Neural cell (in vitro differentiated cells): Measurements from ENCODE around the gene RAD51B. TPM values are rescaled to one million over a fixed set of nuclear protein-coding genes. Genes with fewer than 3 reads are reported as not detected.

Experiments
- H2AFZ ChIP-seq: fragments of 200-600, 300-800 bp; sonication (generic), shearing (Covaris generic); 2 replicates; pipeline ENCODE4 v1.6.0; 2014; ENCODE audit warnings: low read depth, mild to moderate bottlenecking, antibody characterized with exemption, low read length, moderate library complexity
- H3F3A ChIP-seq: fragments of 200-600 bp; shearing (Covaris generic); 2 replicates; pipeline ENCODE4 v1.6.1; 2016; ENCODE audit warnings: mild to moderate bottlenecking, moderate library complexity, mixed read lengths, antibody characterized with exemption, low read length; ENCODE audit not compliant: insufficient read depth, poor library complexity, severe bottlenecking
- H3K27ac ChIP-seq: fragments of 200-600, 300-800 bp; sonication (generic), shearing (Covaris generic); 2 replicates; pipeline ENCODE4 v1.5.1; 2014; ENCODE audit warnings: mild to moderate bottlenecking, low read length, moderate library complexity
- H3K27me3 ChIP-seq: fragments of 300-800, 200-600 bp; sonication (generic), shearing (Covaris generic); 2 replicates; pipeline ENCODE4 v1.6.0; 2014; ENCODE audit warnings: mild to moderate bottlenecking, low read depth, low read length, moderate library complexity; ENCODE audit not compliant: insufficient read depth
- H3K36me3 ChIP-seq: fragments of 300-800, 200-600 bp; sonication (generic), shearing (Covaris generic); 2 replicates; pipeline ENCODE4 v1.5.1; 2014; ENCODE audit warnings: mild to moderate bottlenecking, antibody characterized with exemption, low read length, moderate library complexity; ENCODE audit not compliant: insufficient read depth
- H3K4me2 ChIP-seq: fragments of 300-800, 200-600 bp; sonication (generic), shearing (Covaris generic); 2 replicates; pipeline ENCODE4 v1.6.0; 2014; ENCODE audit warnings: mild to moderate bottlenecking, low read length
- H3K4me3 ChIP-seq: fragments of 300-800, 200-600 bp; sonication (generic), shearing (Covaris generic); 2 replicates; pipeline ENCODE4 v1.5.1; 2014; ENCODE audit warnings: mild to moderate bottlenecking, low read length, moderate library complexity
- H3K79me2 ChIP-seq: fragments of 200-600 bp; shearing (Covaris generic); replicated peaks from 2 replicates; pipeline ENCODE4 v1.6.0; 2014; ENCODE audit warnings: mild to moderate bottlenecking, low read length, moderate library complexity; ENCODE audit not compliant: insufficient read depth
- H3K9ac ChIP-seq: fragments of 300-800, 200-600 bp; sonication (generic), shearing (Covaris generic); 2 replicates; pipeline ENCODE4 v1.6.1; 2016; ENCODE audit warnings: mild to moderate bottlenecking, low read length, mixed read lengths
- H3K9me2 ChIP-seq: fragments of 200-600 bp; shearing (Covaris generic); 2 replicates; pipeline ENCODE4 v1.6.1; 2016; ENCODE audit warnings: mild to moderate bottlenecking, low read length, mixed read lengths; ENCODE audit not compliant: insufficient read depth
- H3K9me3 ChIP-seq: fragments of 200-600, 300-800 bp; sonication (generic), shearing (Covaris generic); 2 replicates; pipeline ENCODE4 v1.6.1; 2016; ENCODE audit warnings: mild to moderate bottlenecking, mixed run types, low read length, moderate library complexity, mixed read lengths
- H4K20me1 ChIP-seq: fragments of 200-600 bp; shearing (Covaris generic); 2 replicates; pipeline ENCODE4 v1.6.1; 2016; ENCODE audit warnings: mild to moderate bottlenecking, mixed run types; ENCODE audit not compliant: insufficient read depth
- EP300 ChIP-seq: fragments of 450-650 bp; conservative IDR thresholded peaks from 2 replicates; pipeline ENCODE4 v1.6.1; 2014; ENCODE audit warnings: antibody characterized with exemption, mild to moderate bottlenecking, moderate library complexity; ENCODE audit not compliant: poor library complexity, severe bottlenecking
- EZH2 ChIP-seq: fragments of 200-600, 300-800 bp; shearing (Covaris generic), sonication (generic); IDR thresholded peaks from 2 replicates; pipeline ENCODE4 v1.6.1; 2014; ENCODE audit warnings: antibody characterized with exemption, low read length, borderline replicate concordance, mild to moderate bottlenecking; ENCODE audit not compliant: insufficient read depth, poor library complexity, severe bottlenecking
- MXI1 ChIP-seq: fragments of 450-650 bp; conservative IDR thresholded peaks from 2 replicates; pipeline ENCODE4 v1.6.1; 2014; ENCODE audit warnings: antibody characterized with exemption, mild to moderate bottlenecking; ENCODE audit not compliant: poor library complexity, severe bottlenecking
- POLR2AphosphoS5 ChIP-seq: IDR thresholded peaks from 2 replicates; pipeline ENCODE4 v1.6.1; 2012
- REST ChIP-seq: IDR thresholded peaks from 2 replicates; pipeline ENCODE4 v1.6.1; 2012; ENCODE audit warnings: borderline replicate concordance
- SMC3 ChIP-seq: fragments of 450-650 bp; conservative IDR thresholded peaks from 2 replicates; pipeline ENCODE4 v1.6.1; 2014; ENCODE audit warnings: antibody characterized with exemption, mild to moderate bottlenecking, moderate library complexity; ENCODE audit not compliant: poor library complexity
- polyA plus RNA-seq: library from polyadenylated mRNA; depleted of rRNA; stranded (reverse); fragments of >200 nt; gene quantifications from 2 replicates; pipeline ENCODE4 v1.2.3, GENCODE V29; 2014

The RAD51B gene
- polyA plus RNA-seq, 1 donor from 2014 or later: 3.1 TPM

GRCh38 chr14:68168460-68169109 is 349.0 kb downstream of the RAD51B start:
- no peaks in the 10 kb centered on the region for H3F3A ChIP-seq
- H3K9me2 ChIP-seq: no peaks in the 10 kb centered on the region
- no peak overlapping the region for H3K4me2 ChIP-seq
- no peaks in the 10 kb centered on the region for H3K36me3 ChIP-seq
- no peak overlapping the region for H3K27ac ChIP-seq
- no peaks in the 10 kb centered on the region for H3K9me3 ChIP-seq
- H2AFZ ChIP-seq: no peak overlapping the region
- no peak overlapping the region for H3K4me3 ChIP-seq
- H3K79me2 ChIP-seq: no peaks in the 10 kb centered on the region
- TF ChIP-seq POLR2AphosphoS5: no peak
- no peaks in the 10 kb centered on the region for H4K20me1 ChIP-seq
- no peak overlapping the region for H3K9ac ChIP-seq
- H3K27me3 ChIP-seq: no peaks in the 10 kb centered on the region

- Histone ChIP-seq H3K9me3 (no peaks in the 10 kb centered on the region), H3K9me2 (no peaks in the 10 kb centered on the region), H3K9ac (no peak overlapping the region), H3K27me3 (no peaks in the 10 kb centered on the region), H3K27ac (no peak overlapping the region), H4K20me1 (no peaks in the 10 kb centered on the region), H3K36me3 (no peaks in the 10 kb centered on the region), H3F3A (no peaks in the 10 kb centered on the region), H3K79me2 (no peaks in the 10 kb centered on the region), H3K4me3 (no peak overlapping the region), H3K4me2 (no peak overlapping the region), H2AFZ (no peak overlapping the region)
- TF ChIP-seq EP300 (no peak), POLR2AphosphoS5 (no peak), MXI1 (no peak), SMC3 (no peak), EZH2 (no peak)
Observed at GRCh38 chr14:68172216-68172615, 352.6 kb downstream of the RAD51B start.

- H3K27me3 ChIP-seq: no peaks in the 10 kb centered on the region
Observed at GRCh38 chr14:68172627-68173026, 353.0 kb downstream of the RAD51B start.

GRCh38 chr14:68173227-68173972 is 353.8 kb downstream of the RAD51B start:
- no peaks in the 10 kb centered on the region for H3F3A ChIP-seq
- no peaks in the 10 kb centered on the region for H3K27me3 ChIP-seq
- TF ChIP-seq EZH2 (no peak), REST (no peak), SMC3 (no peak)
- H3K4me3 ChIP-seq: no peak overlapping the region
- H2AFZ ChIP-seq: no peak overlapping the region
- no peak overlapping the region for H3K27ac ChIP-seq
- no peaks in the 10 kb centered on the region for H3K36me3 ChIP-seq
- no peaks in the 10 kb centered on the region for H3K79me2 ChIP-seq
- H3K4me2 ChIP-seq: no peak overlapping the region
- no peaks in the 10 kb centered on the region for H3K9me3 ChIP-seq
- no peaks in the 10 kb centered on the region for H3K9me2 ChIP-seq
- no peaks in the 10 kb centered on the region for H4K20me1 ChIP-seq
- H3K9ac ChIP-seq: no peak overlapping the region

More at GRCh38 chr14:68172627-68173026, 353.0 kb downstream of the RAD51B start:
- Histone ChIP-seq H3K36me3 (no peaks in the 10 kb centered on the region), H3K27ac (no peak overlapping the region), H3F3A (no peaks in the 10 kb centered on the region), H3K9ac (no peak overlapping the region), H3K9me2 (no peaks in the 10 kb centered on the region), H3K79me2 (no peaks in the 10 kb centered on the region), H3K9me3 (no peaks in the 10 kb centered on the region), H3K4me2 (no peak overlapping the region), H2AFZ (no peak overlapping the region), H4K20me1 (no peaks in the 10 kb centered on the region), H3K4me3 (no peak overlapping the region)
- TF ChIP-seq MXI1: no peak
